Measurements from ENCODE around the gene CYB5A.
"Not testable (repeated sequence)": the region's sequence is repeated elsewhere in the genome, so short reads cannot be mapped to it uniquely, and the experiment has no call there.

- TF ChIP-seq POLR2AphosphoS5, CTCF, EP300, POLR2A (IDR thresholded peaks at IDR 0.05): not testable (repeated sequence)
Observed at GRCh38 chr18:74285583-74285982, 6.2 kb downstream of the CYB5A start.

All from gastroesophageal sphincter (tissue), 3 donors.